ENCODE data around the gene BICRA. TPM values are rescaled to one million over a fixed set of nuclear protein-coding genes. Genes with fewer than 3 reads are reported as not detected.

BICRA gene
- total and polyA plus RNA-seq, 9 of the 15 experiments (the other 6 are each of a cell fraction or from before 2014, with no cell fraction given) = 0.01 to 8.8 (median 1.2) TPM

DNA sequence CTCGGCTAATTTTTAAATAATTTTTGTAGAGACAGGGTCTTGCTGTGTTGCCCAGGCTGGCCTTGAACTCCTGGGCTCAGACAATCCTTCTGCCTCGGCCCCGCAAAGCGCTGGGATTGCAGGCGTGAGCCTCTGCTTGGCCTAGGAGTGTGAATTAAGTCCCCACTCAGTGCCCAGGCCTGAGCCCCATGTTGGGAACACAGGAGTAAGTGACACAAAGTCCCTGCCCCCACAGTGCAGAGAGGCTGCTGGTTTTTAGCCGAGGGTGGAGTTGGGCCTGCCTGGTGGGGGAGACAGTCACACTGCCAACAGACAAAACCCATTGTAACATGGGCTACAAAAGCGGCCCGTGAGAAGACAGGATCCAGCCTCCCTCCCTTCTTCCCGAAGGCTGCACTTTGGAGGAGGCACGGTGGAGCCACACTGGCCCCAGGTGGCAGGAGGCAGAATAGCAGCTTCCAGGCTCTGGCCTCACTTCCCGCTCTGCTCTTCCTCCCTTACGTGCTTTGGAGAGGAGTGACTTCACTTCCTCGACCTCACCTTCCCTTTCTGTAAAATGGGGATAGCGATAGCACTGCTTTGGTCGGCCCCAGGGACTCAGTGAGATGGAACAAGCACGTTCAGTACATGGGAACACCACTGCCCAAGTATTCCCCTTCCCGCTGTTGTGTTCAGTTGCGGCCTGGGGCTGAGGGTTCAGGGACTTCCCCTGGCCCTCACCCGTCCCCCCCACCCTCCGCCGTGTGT is 89.1 kb downstream of the BICRA start (continued):
- TF ChIP-seq EGR1 (conservative IDR thresholded peaks at IDR 0.05) (no peak), ZNF121 (CRISPR knock-in tag; conservative IDR thresholded peaks at IDR 0.05) (peak; percentile 91), E2F5 (CRISPR knock-in tag; IDR thresholded peaks at IDR 0.05) (no peak), OTX1 (CRISPR knock-in tag; IDR thresholded peaks at IDR 0.05) (no peak), COPS2 (conservative IDR thresholded peaks at IDR 0.05) (no peak), SRF (CRISPR knock-in tag; IDR thresholded peaks at IDR 0.05) (peak in 1 of 2 experiments; percentile 45; a peak in 1 of 4 replicates), ZNF324 (CRISPR knock-in tag; IDR thresholded peaks at IDR 0.05) (no peak), CBFA2T2 (conservative IDR thresholded peaks at IDR 0.05) (no peak), NONO (IDR thresholded peaks at IDR 0.05; ENCODE audit: low read depth in 2 of 2, low read length in 1 of 2) (no peak), RHOXF2B (CRISPR knock-in tag; conservative IDR thresholded peaks at IDR 0.05) (no peak), SRSF1 (IDR thresholded peaks at IDR 0.05; ENCODE audit: low read depth, low read length) (no peak), ELF2 (CRISPR knock-in tag; IDR thresholded peaks at IDR 0.05) (no peak), CEBPB (tag; IDR thresholded peaks at IDR 0.05) (no peak), ZNF79 (CRISPR knock-in tag; IDR thresholded peaks at IDR 0.05; ENCODE audit: low read depth) (no peak), SMAD2 (IDR thresholded peaks at IDR 0.05; ENCODE audit: low read depth, low read length) (no peak), SAFB2 (IDR thresholded peaks at IDR 0.05; ENCODE audit: borderline replicate concordance, low read depth, low read length, severe bottlenecking) (no peak), SNIP1 (IDR thresholded peaks at IDR 0.05; ENCODE audit: low read depth) (no peak), ARNT (IDR thresholded peaks at IDR 0.05) (no peak), HOXB6 (CRISPR knock-in tag; IDR thresholded peaks at IDR 0.05; ENCODE audit: borderline replicate concordance) (no peak), ETV1 (tag; conservative IDR thresholded peaks at IDR 0.05; ENCODE audit: low read depth) (no peak), ZEB2 (IDR thresholded peaks at IDR 0.05) (no peak), ETS2 (tag; IDR thresholded peaks at IDR 0.05; ENCODE audit: borderline replicate concordance, poor library complexity, severe bottlenecking) (no peak), FOXK2 (conservative IDR thresholded peaks at IDR 0.05 in 1 of 2, IDR thresholded peaks at IDR 0.05 in 1 of 2; ENCODE audit: low read depth in 2 of 2) (no peak), YBX1 (IDR thresholded peaks at IDR 0.05) (no peak)
- TF ChIP-seq, protein P1, sequence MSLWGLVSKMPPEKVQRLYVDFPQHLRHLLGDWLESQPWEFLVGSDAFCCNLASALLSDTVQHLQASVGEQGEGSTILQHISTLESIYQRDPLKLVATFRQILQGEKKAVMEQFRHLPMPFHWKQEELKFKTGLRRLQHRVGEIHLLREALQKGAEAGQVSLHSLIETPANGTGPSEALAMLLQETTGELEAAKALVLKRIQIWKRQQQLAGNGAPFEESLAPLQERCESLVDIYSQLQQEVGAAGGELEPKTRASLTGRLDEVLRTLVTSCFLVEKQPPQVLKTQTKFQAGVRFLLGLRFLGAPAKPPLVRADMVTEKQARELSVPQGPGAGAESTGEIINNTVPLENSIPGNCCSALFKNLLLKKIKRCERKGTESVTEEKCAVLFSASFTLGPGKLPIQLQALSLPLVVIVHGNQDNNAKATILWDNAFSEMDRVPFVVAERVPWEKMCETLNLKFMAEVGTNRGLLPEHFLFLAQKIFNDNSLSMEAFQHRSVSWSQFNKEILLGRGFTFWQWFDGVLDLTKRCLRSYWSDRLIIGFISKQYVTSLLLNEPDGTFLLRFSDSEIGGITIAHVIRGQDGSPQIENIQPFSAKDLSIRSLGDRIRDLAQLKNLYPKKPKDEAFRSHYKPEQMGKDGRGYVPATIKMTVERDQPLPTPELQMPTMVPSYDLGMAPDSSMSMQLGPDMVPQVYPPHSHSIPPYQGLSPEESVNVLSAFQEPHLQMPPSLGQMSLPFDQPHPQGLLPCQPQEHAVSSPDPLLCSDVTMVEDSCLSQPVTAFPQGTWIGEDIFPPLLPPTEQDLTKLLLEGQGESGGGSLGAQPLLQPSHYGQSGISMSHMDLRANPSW (CRISPR knock-in tag; IDR thresholded peaks at IDR 0.05) = no peak
- TF ChIP-seq, protein P2, sequence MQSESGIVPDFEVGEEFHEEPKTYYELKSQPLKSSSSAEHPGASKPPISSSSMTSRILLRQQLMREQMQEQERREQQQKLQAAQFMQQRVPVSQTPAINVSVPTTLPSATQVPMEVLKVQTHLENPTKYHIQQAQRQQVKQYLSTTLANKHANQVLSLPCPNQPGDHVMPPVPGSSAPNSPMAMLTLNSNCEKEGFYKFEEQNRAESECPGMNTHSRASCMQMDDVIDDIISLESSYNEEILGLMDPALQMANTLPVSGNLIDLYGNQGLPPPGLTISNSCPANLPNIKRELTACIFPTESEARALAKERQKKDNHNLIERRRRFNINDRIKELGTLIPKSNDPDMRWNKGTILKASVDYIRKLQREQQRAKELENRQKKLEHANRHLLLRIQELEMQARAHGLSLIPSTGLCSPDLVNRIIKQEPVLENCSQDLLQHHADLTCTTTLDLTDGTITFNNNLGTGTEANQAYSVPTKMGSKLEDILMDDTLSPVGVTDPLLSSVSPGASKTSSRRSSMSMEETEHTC (IDR thresholded peaks at IDR 0.05) = no peak

Data from K562 (cell line).